ENCODE measurements around the gene RB1.

Gene RB1

GRCh38 chr13:48292650-48293049 lies 10.9 kb upstream of the RB1 start:
- Histone ChIP-seq H3K4me2 (ENCODE audit: low read length) (no peak overlapping the region), H3K4me3 (ENCODE audit: low read depth, low read length, poor library complexity, severe bottlenecking) (no peak overlapping the region), H3K9ac (ENCODE audit: low read length) (no peak overlapping the region), H3K36me3 (ENCODE audit: insufficient read depth, low read length) (no peaks in the 10 kb centered on the region), H3K27me3 (ENCODE audit: insufficient read depth, low read length) (no peaks in the 10 kb centered on the region), H3K27ac (ENCODE audit: low read depth, low read length, poor library complexity, severe bottlenecking) (no peak overlapping the region), H3K79me2 (ENCODE audit: insufficient read depth, low read length) (no peaks in the 10 kb centered on the region), H3K4me1 (ENCODE audit: insufficient read depth, low read length, severe bottlenecking) (no peaks in the 10 kb centered on the region), H3K9me2 (ENCODE audit: low read depth, low read length) (no peaks in the 10 kb centered on the region), H3K9me3 (ENCODE audit: low read length) (no peaks in the 10 kb centered on the region), H4K20me1 (ENCODE audit: insufficient read depth, low read length) (no peaks in the 10 kb centered on the region), H3F3A (ENCODE audit: insufficient read depth, low read length) (no peaks in the 10 kb centered on the region), H2AFZ (ENCODE audit: low read length) (no peak overlapping the region)
- no peak for TF ChIP-seq EZH2 (IDR thresholded peaks at IDR 0.05; ENCODE audit: borderline replicate concordance, low read length)

- H3K27ac ChIP-seq (ENCODE audit: low read depth, low read length, poor library complexity, severe bottlenecking): no peak overlapping the region
- no peak overlapping the region for H2AFZ ChIP-seq (ENCODE audit: low read length)
- no peaks in the 10 kb centered on the region for H3K9me2 ChIP-seq (ENCODE audit: low read depth, low read length)
- no peak overlapping the region for H3K4me2 ChIP-seq (ENCODE audit: low read length)
- H3K27me3 ChIP-seq (ENCODE audit: insufficient read depth, low read length): no peaks in the 10 kb centered on the region
- no peak for TF ChIP-seq CTCF (IDR thresholded peaks at IDR 0.05; ENCODE audit: low read length)
- no peak for TF ChIP-seq EZH2 (IDR thresholded peaks at IDR 0.05; ENCODE audit: borderline replicate concordance, low read length)
- H3K36me3 ChIP-seq (ENCODE audit: insufficient read depth, low read length): no peaks in the 10 kb centered on the region
- no peaks in the 10 kb centered on the region for H3K79me2 ChIP-seq (ENCODE audit: insufficient read depth, low read length)
- H4K20me1 ChIP-seq (ENCODE audit: insufficient read depth, low read length): no peaks in the 10 kb centered on the region
- no peaks in the 10 kb centered on the region for H3F3A ChIP-seq (ENCODE audit: insufficient read depth, low read length)
- H3K9ac ChIP-seq (ENCODE audit: low read length): no peak overlapping the region
- no peak overlapping the region for H3K4me3 ChIP-seq (ENCODE audit: low read depth, low read length, poor library complexity, severe bottlenecking)
- no peaks in the 10 kb centered on the region for H3K9me3 ChIP-seq (ENCODE audit: low read length)
- no peaks in the 10 kb centered on the region for H3K4me1 ChIP-seq (ENCODE audit: insufficient read depth, low read length, severe bottlenecking)
Measured at GRCh38 chr13:48294653-48295052, 8.9 kb upstream of the RB1 start.

- Histone ChIP-seq H3K4me2 (ENCODE audit: low read length) (no peak overlapping the region), H3K79me2 (ENCODE audit: insufficient read depth, low read length) (no peaks in the 10 kb centered on the region), H3F3A (ENCODE audit: insufficient read depth, low read length) (no peaks in the 10 kb centered on the region), H3K9ac (ENCODE audit: low read length) (no peak overlapping the region), H3K27me3 (ENCODE audit: insufficient read depth, low read length) (no peaks in the 10 kb centered on the region), H3K4me3 (ENCODE audit: low read depth, low read length, poor library complexity, severe bottlenecking) (no peak overlapping the region), H3K9me2 (ENCODE audit: low read depth, low read length) (no peaks in the 10 kb centered on the region), H3K36me3 (ENCODE audit: insufficient read depth, low read length) (no peaks in the 10 kb centered on the region), H3K27ac (ENCODE audit: low read depth, low read length, poor library complexity, severe bottlenecking) (no peak overlapping the region), H3K4me1 (ENCODE audit: insufficient read depth, low read length, severe bottlenecking) (no peaks in the 10 kb centered on the region), H3K9me3 (ENCODE audit: low read length) (no peaks in the 10 kb centered on the region), H4K20me1 (ENCODE audit: insufficient read depth, low read length) (no peaks in the 10 kb centered on the region), H2AFZ (ENCODE audit: low read length) (no peak overlapping the region)
- TF ChIP-seq EZH2 (IDR thresholded peaks at IDR 0.05; ENCODE audit: borderline replicate concordance, low read length): no peak
- no peak for TF ChIP-seq CTCF (IDR thresholded peaks at IDR 0.05; ENCODE audit: low read length)
Measured at GRCh38 chr13:48295271-48295670, 8.3 kb upstream of the RB1 start.

- TF ChIP-seq EZH2 (IDR thresholded peaks at IDR 0.05; ENCODE audit: borderline replicate concordance, low read length) (no peak), CTCF (IDR thresholded peaks at IDR 0.05; ENCODE audit: low read length) (no peak)
- Histone ChIP-seq H3K4me2 (ENCODE audit: low read length) (no peak overlapping the region), H3K27me3 (ENCODE audit: insufficient read depth, low read length) (no peaks in the 10 kb centered on the region)
Measured at GRCh38 chr13:48296528-48296927, 7.0 kb upstream of the RB1 start.

More at GRCh38 chr13:48296528-48296927, 7.0 kb upstream of the RB1 start:
- H3K9me2 ChIP-seq (ENCODE audit: low read depth, low read length): no peaks in the 10 kb centered on the region
- H3K36me3 ChIP-seq (ENCODE audit: insufficient read depth, low read length): no peaks in the 10 kb centered on the region
- no peak overlapping the region for H3K9ac ChIP-seq (ENCODE audit: low read length)
- H3K27ac ChIP-seq (ENCODE audit: low read depth, low read length, poor library complexity, severe bottlenecking): no peak overlapping the region
- no peaks in the 10 kb centered on the region for H3K79me2 ChIP-seq (ENCODE audit: insufficient read depth, low read length)
- H3K4me3 ChIP-seq (ENCODE audit: low read depth, low read length, poor library complexity, severe bottlenecking): no peak overlapping the region
- H3K9me3 ChIP-seq (ENCODE audit: low read length): no peaks in the 10 kb centered on the region
- H4K20me1 ChIP-seq (ENCODE audit: insufficient read depth, low read length): no peaks in the 10 kb centered on the region
- no peaks in the 10 kb centered on the region for H3F3A ChIP-seq (ENCODE audit: insufficient read depth, low read length)
- H2AFZ ChIP-seq (ENCODE audit: low read length): no peak overlapping the region
- H3K4me1 ChIP-seq (ENCODE audit: insufficient read depth, low read length, severe bottlenecking): no peaks in the 10 kb centered on the region
